Astrocyte (in vitro differentiated cells and primary cell): Measurements from ENCODE around the gene DSC3. TPM values are rescaled to one million over a fixed set of nuclear protein-coding genes. Genes with fewer than 3 reads are reported as not detected.
"Not testable (repeated sequence)": the region's sequence is repeated elsewhere in the genome, so short reads cannot be mapped to it uniquely, and the experiment has no call there.

Experiments
- DNase-seq: peaks from one replicate; pipeline ENCODE4 v3.0.0-alpha.2; 2010; ENCODE audit warnings: low read depth
- FAIRE-seq: peaks from 2 replicates; lab custom pipeline; 2011; peaks lifted over from hg19 to GRCh38; lab: Jason Lieb, UNC
- H2AFZ ChIP-seq: 2 replicates; pipeline ENCODE4 v1.6.0; 2012; ENCODE audit warnings: low read depth, low read length, inconsistent platforms
- H3K27ac ChIP-seq: 2 replicates; pipeline ENCODE4 v1.5.1; 2011; ENCODE audit warnings: low read depth, low read length, inconsistent platforms
- H3K27me3 ChIP-seq: 2 replicates; pipeline ENCODE4 v1.6.0; 2011; ENCODE audit warnings: low read length, inconsistent platforms; ENCODE audit not compliant: insufficient read depth
- H3K36me3 ChIP-seq: 2 replicates; pipeline ENCODE4 v1.5.1; 2011; ENCODE audit warnings: low read length, inconsistent platforms; ENCODE audit not compliant: insufficient read depth
- H3K4me1 ChIP-seq: 2 replicates; pipeline ENCODE4 v1.5.1; 2011; ENCODE audit warnings: low read length, inconsistent platforms; ENCODE audit not compliant: insufficient read depth
- H3K4me2 ChIP-seq: 2 replicates; pipeline ENCODE4 v1.6.0; 2012; ENCODE audit warnings: low read length, inconsistent platforms
- H3K4me3 ChIP-seq: 2 replicates; pipeline ENCODE4 v1.5.1; 2011; ENCODE audit warnings: low read depth, mild to moderate bottlenecking, low read length, inconsistent platforms; ENCODE audit not compliant: insufficient read depth
- H3K79me2 ChIP-seq: 2 replicates; pipeline ENCODE4 v1.6.0; 2012; ENCODE audit warnings: mild to moderate bottlenecking, low read length, inconsistent platforms; ENCODE audit not compliant: insufficient read depth
- H3K9ac ChIP-seq: 2 replicates; pipeline ENCODE4 v1.6.0; 2012; ENCODE audit warnings: mild to moderate bottlenecking, low read length, inconsistent platforms
- H3K9me3 ChIP-seq: 2 replicates; pipeline ENCODE4 v1.5.1; 2012; ENCODE audit warnings: low read depth, mild to moderate bottlenecking, low read length, inconsistent platforms; ENCODE audit not compliant: insufficient read depth
- H4K20me1 ChIP-seq: 2 replicates; pipeline ENCODE4 v1.6.0; 2012; ENCODE audit warnings: low read length, inconsistent platforms; ENCODE audit not compliant: insufficient read depth
- H3K27ac Mint-ChIP-seq: one replicate; pipeline ENCODE4 v1.8.0; 2021; ENCODE audit warnings: mild to moderate bottlenecking, mixed read lengths; ENCODE audit not compliant: unreplicated experiment
- H3K27me3 Mint-ChIP-seq: one replicate; pipeline ENCODE4 v1.8.0; 2021; ENCODE audit warnings: low read depth, mixed read lengths; ENCODE audit not compliant: unreplicated experiment
- H3K36me3 Mint-ChIP-seq: one replicate; pipeline ENCODE4 v1.8.0; 2021; ENCODE audit warnings: low read depth, mixed read lengths; ENCODE audit not compliant: unreplicated experiment
- H3K4me1 Mint-ChIP-seq: one replicate; pipeline ENCODE4 v1.8.0; 2021; ENCODE audit warnings: low read depth, mixed read lengths; ENCODE audit not compliant: unreplicated experiment
- H3K4me3 Mint-ChIP-seq: one replicate; pipeline ENCODE4 v1.8.0; 2021; ENCODE audit warnings: mild to moderate bottlenecking, moderate library complexity, mixed read lengths; ENCODE audit not compliant: unreplicated experiment
- H3K9me3 Mint-ChIP-seq: one replicate; pipeline ENCODE4 v1.8.0; 2021; ENCODE audit warnings: mild to moderate bottlenecking, mixed read lengths; ENCODE audit not compliant: unreplicated experiment
- CTCF ChIP-seq: IDR thresholded peaks from 2 replicates; pipeline ENCODE4 v1.5.1; 2011; ENCODE audit warnings: low read depth, mild to moderate bottlenecking, inconsistent platforms, low read length, moderate library complexity; ENCODE audit not compliant: insufficient read depth
- EZH2 ChIP-seq: IDR thresholded peaks from 2 replicates; pipeline ENCODE4 v1.6.1; 2012; ENCODE audit warnings: mild to moderate bottlenecking, low read length, inconsistent platforms; ENCODE audit not compliant: insufficient read depth
- total RNA-seq: library from RNA; stranded (reverse); gene quantifications from 2 replicates; pipeline ENCODE4 v1.2.1, GENCODE V29; 2021

DSC3 gene
- total RNA-seq, 1 donor from 2014 or later: 5.2 TPM

GRCh38 chr18:30985753-30986152 is 56.8 kb downstream of the DSC3 start:
- Mint-ChIP-seq H3K27ac (no peak overlapping the region), H3K9me3 (peaks cover 1% of the 10 kb centered on the region), H3K27me3 (no peaks in the 10 kb centered on the region), H3K4me1 (no peaks in the 10 kb centered on the region), H3K36me3 (no peaks in the 10 kb centered on the region), H3K4me3 (no peak overlapping the region)
- no peaks in the 10 kb centered on the region for H3K27me3 ChIP-seq
- no peak overlapping the region for H3K9ac ChIP-seq
- no peak for TF ChIP-seq CTCF
- TF ChIP-seq EZH2: no peak
- H3K4me3 ChIP-seq: no peak overlapping the region
- DNase-seq (no peak), FAIRE-seq (no peak)
- H3K79me2 ChIP-seq: no peaks in the 10 kb centered on the region
- H3K36me3 ChIP-seq: no peaks in the 10 kb centered on the region
- no peaks in the 10 kb centered on the region for H3K4me1 ChIP-seq
- H2AFZ ChIP-seq: no peak overlapping the region
- H4K20me1 ChIP-seq: no peaks in the 10 kb centered on the region
- H3K9me3 ChIP-seq: no peaks in the 10 kb centered on the region
- H3K27ac ChIP-seq: no peak overlapping the region
- H3K4me2 ChIP-seq: no peak overlapping the region

- no peaks in the 10 kb centered on the region for H4K20me1 ChIP-seq
- no peaks in the 10 kb centered on the region for H3K4me1 Mint-ChIP-seq
- H3K36me3 ChIP-seq: no peaks in the 10 kb centered on the region
- H3K36me3 Mint-ChIP-seq: no peaks in the 10 kb centered on the region
- H3K27me3 ChIP-seq: no peaks in the 10 kb centered on the region
- no peaks in the 10 kb centered on the region for H3K27me3 Mint-ChIP-seq
- no peak overlapping the region for H3K9ac ChIP-seq
- peaks cover 1% of the 10 kb centered on the region for H3K9me3 Mint-ChIP-seq
- H3K9me3 ChIP-seq: no peaks in the 10 kb centered on the region
- no peaks in the 10 kb centered on the region for H3K4me1 ChIP-seq
- DNase-seq: no peak
- no peak for FAIRE-seq
- TF ChIP-seq CTCF: no peak
- TF ChIP-seq EZH2: no peak
- H3K79me2 ChIP-seq: no peaks in the 10 kb centered on the region
- no peak overlapping the region for H2AFZ ChIP-seq
- no peak overlapping the region for H3K4me3 Mint-ChIP-seq
- no peak overlapping the region for H3K4me3 ChIP-seq
- no peak overlapping the region for H3K27ac Mint-ChIP-seq
- H3K4me2 ChIP-seq: no peak overlapping the region
- H3K27ac ChIP-seq: no peak overlapping the region
Measured at GRCh38 chr18:30982285-30982992, 60.1 kb downstream of the DSC3 start.

GRCh38 chr18:30978091-30978490 is 64.5 kb downstream of the DSC3 start:
- not testable (repeated sequence) for H3K79me2 ChIP-seq, H3K4me1 ChIP-seq, H3K4me3 Mint-ChIP-seq, H3K9me3 ChIP-seq, H3K9ac ChIP-seq, DNase-seq, H3K27ac ChIP-seq, H4K20me1 ChIP-seq, H3K27me3 Mint-ChIP-seq, H3K9me3 Mint-ChIP-seq, H3K4me3 ChIP-seq, H3K4me2 ChIP-seq, H3K36me3 Mint-ChIP-seq, H2AFZ ChIP-seq, H3K27me3 ChIP-seq, H3K36me3 ChIP-seq, FAIRE-seq, H3K27ac Mint-ChIP-seq, H3K4me1 Mint-ChIP-seq
